ENCODE results near the gene TRNT1.

TRNT1 gene

DNA sequence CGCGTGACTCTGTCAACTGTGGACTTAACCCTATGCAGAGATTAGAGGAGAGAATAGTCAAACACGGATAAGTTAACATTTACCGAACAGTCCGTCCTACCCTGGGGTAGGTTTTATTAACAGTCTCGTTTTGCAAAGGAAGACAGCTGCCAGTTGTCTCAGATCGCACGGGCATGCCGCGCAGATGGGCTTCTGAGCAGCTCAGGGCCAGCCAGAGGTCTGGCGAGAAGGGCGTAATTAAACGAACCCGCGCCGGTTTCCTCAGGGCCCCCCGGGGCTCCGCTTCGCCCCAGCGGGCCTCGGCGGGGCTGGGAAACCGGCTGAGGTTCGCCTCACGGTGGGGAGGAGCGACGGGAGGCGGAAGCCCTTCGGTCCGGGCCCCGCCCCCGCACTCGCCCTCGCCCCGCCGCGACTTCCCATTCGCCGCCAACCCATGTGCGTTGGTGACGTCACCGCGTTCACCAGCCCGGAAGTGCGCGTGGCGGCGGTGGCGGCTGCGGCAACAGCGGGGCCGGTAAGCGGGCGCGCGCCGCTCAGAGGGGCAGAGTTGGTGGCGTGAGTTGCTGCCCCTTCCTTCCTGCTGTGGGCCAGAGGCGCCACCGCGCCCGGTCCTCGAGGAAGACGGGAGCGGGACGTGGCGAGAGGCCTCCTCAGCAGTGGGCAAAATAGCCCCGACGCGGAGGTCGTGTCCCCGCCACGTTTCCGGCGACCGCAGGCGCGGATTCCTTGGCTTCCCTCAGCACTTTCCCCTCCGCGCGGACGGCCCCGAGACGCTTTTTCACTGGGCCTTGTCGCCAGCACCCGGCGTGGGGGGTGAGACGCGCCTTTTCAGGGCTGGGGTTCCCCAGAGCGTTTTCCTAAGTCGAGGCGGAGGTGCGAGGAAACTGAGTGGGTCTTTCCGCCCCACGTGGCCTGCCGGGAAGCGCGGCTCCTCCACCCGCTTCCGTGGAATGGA, at the start of gene TRNT1:
Gene TRNT1 (plus strand): TSS at position 464 of the 955 bp plus-strand sequence. CDS start 2,101 bp downstream, outside the sequence.
- peak; percentile 97 for DNase-seq

- no peak for DNase-seq
Observed at GRCh38 chr3:3080309-3080708, 46.4 kb upstream of the TRNT1 start.

DNA sequence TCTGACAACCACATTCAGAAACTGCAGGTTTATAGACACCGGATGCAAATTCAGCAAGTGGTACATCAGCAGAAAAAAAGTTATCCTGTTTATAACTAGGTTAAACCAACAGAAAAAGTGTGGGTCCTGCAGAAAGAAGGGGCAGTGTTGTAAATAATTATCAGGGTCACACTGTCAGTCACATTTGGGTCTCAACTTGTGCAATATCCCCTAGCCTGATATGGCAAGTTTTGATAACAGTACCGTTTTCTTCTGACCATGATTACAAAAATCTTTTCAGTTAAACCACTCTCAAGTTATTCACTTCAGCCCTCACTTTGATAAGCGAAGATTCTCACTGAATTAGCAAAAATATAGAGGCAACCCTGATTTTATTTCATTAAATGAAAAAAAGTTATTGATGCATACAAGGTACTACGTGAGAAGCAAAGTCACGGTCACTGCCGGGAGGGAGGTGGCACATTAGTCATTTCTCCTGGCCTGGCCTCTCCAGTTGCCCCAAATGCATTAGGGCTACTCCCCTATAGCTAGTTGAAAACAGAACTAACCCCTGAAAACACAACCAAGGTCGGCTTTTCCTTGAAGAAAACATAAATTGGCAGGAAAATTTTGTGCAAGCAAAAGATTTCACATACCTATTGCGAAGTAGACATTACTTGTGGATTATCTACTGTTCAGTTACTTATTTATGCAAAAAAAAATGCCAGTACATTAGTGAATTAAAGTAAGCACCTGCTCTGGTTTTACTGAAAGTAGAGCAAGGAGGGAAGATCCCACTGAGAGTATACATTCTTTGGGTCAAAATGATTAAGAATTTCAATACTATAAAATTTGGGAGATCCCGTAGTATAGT, 45.1 kb upstream of the TRNT1 start:
- no peak for DNase-seq

GRCh38 chr3:3082234-3082924, 44.4 kb upstream of the TRNT1 start:
- no peak for DNase-seq

- no peak for DNase-seq
Observed at GRCh38 chr3:3084890-3085289, 41.9 kb upstream of the TRNT1 start.

DNA sequence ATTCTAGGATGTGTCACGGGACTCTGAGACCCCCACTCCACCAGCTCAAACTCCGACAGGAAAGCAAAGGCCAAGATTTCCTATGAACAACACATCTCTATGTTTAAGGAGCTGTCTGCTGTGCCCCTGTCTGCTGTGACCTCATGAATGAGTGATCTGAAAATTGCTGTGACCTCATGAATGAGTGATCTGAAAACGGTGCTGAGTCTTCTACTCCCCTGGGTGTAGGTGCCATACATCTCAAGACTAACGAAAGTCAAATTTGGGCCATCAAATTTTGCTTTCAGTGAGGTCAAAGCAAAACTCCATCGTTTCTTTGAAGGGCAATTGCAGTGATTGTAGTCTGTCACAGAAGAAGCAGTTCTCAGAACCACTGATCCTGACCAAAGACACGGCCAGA, 41.0 kb upstream of the TRNT1 start:
- DNase-seq = no peak

DNA sequence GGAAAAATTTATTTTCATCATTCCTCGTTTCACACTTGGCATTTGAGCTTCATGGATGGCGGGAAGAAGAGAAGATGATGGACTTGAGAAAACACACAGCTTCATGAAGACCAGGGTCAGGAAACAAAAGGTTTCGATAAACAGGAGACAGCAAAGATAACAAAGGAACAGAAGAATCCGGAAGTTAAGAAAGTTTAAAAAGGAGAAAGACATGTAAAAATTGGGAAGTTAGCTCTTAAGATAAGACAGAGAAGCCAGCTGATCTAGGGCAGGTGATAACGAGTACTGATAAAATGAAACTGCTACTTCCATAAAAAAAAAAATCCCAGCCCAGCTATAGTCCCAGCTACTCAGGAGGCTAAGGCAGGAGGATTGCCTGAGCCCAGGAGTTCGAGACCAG, 40.5 kb upstream of the TRNT1 start:
- DNase-seq = no peak

- DNase-seq = no peak
Observed at GRCh38 chr3:3087279-3087678, 39.5 kb upstream of the TRNT1 start.

GRCh38 chr3:3087716-3088465, 38.8 kb upstream of the TRNT1 start:
- DNase-seq = no peak

DNA sequence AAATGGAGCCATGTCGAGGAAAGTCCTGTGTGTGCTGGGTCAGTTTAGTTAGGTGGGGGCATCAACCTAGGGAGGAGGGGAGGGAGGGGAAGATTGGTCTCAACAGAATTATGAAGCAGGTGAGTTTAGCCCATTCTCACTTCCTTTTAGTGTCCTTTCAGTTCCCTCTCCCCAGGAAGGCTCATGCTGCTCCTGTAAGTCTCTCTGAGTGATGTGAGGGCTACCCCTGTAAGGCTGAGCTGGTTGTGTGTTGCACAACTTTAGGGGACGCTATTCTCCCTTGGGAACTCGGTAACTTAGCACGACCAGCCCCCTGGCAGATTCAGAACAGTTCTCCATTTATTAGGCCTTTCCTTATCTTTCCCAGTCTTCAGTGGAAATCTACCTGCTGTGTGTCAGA, 37.7 kb upstream of the TRNT1 start:
- no peak for DNase-seq

DNA sequence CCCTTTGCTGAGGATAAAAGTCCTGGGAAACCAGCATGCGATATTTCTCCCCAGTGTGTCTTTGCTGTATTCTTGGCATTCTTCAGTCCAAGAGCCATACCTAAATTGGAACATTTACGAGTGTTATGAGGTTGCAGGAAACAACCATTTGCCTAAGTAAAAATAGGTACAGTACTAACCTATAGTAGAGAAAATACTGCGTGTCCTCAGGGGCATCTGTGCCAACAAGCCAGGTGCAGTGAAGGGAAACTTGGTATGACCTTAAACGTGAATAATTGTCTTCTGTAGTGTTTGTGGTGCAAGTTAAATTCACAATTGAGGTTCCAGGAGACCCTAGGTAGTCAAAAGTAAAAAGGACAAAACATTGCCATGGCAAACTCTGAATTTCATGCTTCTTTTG, 28.8 kb upstream of the TRNT1 start:
- DNase-seq = no peak

GRCh38 chr3:3101660-3102458, 24.9 kb upstream of the TRNT1 start:
- no peak for DNase-seq

- no peak for DNase-seq
Observed at GRCh38 chr3:3102751-3103150, 24.0 kb upstream of the TRNT1 start.

GRCh38 chr3:3105246-3105645, 21.5 kb upstream of the TRNT1 start:
- DNase-seq = no peak

GRCh38 chr3:3105815-3106214, 20.9 kb upstream of the TRNT1 start:
- no peak for DNase-seq

DNA sequence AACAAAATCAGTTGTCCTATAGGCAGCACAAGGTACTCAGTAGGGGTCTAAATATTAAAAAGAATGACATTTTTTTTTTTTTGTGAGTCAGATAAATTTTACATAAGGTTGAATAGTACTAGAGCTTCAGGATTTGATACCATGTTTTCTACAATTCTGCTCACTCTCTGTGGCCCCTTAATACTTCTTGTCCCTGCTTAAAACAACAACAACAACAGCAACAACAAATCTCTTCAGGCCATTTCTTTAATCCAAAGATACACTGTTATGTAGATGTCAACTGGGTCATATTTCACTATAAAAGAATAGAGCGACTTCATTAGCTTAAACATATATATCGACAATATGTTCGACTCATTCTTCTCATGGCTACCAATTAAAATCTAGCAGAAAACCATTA, 19.6 kb upstream of the TRNT1 start:
- no peak for DNase-seq

GRCh38 chr3:3107858-3108257, 18.9 kb upstream of the TRNT1 start:
- no peak for DNase-seq

DNA sequence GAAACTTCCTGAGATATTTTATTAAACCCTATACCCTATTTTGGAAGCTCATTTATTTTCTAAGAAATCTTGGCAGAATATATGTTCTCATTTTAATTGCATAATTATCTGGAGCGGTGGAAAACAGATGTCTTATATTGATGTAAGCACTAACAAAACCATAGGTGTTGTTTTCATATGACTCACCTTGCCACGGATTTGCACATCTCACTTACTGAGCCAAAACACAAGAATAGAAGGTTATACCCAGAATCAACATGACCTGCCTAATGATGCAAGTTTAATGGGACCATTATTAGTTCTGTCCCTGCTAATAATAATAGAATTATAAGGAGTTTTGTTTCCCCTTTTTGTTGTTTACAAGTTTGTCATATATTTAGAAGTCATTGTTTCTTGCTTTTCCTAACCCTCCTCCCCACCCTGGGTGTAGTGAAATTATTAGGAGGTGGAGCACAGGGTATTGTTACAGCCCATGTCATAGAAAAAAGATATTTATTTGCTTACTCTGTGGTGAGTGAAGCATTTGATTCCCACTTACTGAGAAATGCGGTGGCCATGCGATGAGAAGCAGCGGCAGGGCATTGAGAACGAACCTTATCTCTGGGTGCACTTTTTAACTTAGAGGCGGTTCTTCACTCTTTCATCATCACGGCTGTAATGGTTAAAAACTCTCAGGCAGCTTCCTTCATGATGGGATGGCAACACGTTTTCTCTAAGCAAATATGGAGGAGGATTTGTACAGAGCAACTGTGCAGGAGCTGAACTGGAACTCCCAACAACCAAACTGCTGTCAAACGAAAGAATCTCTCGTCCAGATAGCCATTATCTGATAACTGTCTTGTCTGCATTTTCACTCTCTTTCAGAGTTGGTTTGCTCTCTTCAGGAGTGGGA, 17.1 kb upstream of the TRNT1 start:
- DNase-seq = no peak

- no peak for DNase-seq
Observed at GRCh38 chr3:3110299-3110630, 16.5 kb upstream of the TRNT1 start, which contains the start of gene IL5RA. TSS of gene IL5RA (minus strand) at chr3:3110374. CDS start at chr3:3104984, 5,390 bp downstream.

GRCh38 chr3:3110749-3111361, 15.9 kb upstream of the TRNT1 start:
- no peak for DNase-seq
